SH-SY5Y (cell line): ENCODE results near the gene LARP6.

ENCODE experiments used
- GATA2 ChIP-seq: IDR thresholded peaks from 2 replicates; pipeline ENCODE4 v1.6.1; 2011; ENCODE audit warnings: mild to moderate bottlenecking, low read depth, low read length
- GATA3 ChIP-seq: IDR thresholded peaks from 2 replicates; pipeline ENCODE4 v1.6.1; 2011; ENCODE audit warnings: low read depth, mild to moderate bottlenecking, low read length, moderate library complexity

LARP6 gene

DNA sequence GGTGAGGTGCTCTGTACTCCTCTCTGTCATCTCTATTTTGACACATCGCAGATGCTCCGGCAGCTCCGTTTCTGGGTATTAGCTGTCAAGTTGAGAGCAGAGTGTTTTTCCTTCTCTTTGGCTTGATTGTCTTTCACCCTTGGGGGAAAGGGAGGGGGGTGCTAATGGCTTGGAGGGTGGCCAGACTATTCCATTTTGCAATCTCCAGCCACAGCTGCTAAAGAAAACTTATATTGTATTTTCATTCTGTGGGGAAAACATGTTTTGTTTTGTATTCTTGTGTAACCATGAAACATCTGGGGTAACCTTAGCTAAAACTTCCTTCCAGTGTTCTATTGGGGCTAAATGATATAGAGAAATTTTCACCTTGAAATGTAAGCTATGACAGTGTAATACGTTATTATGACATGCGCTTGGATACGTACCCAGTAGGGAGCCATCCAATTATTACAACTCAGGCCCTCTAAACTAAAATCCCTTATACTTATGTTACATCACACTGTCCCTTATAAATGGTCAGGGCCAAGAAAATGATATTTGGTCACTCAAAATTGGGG lies 14.0 kb upstream of the LARP6 start:
- no peak for TF ChIP-seq GATA2
- TF ChIP-seq GATA3: no peak

GRCh38 chr15:70866982-70867641 lies 13.2 kb upstream of the LARP6 start:
- TF ChIP-seq GATA3: no peak
- TF ChIP-seq GATA2: no peak

DNA sequence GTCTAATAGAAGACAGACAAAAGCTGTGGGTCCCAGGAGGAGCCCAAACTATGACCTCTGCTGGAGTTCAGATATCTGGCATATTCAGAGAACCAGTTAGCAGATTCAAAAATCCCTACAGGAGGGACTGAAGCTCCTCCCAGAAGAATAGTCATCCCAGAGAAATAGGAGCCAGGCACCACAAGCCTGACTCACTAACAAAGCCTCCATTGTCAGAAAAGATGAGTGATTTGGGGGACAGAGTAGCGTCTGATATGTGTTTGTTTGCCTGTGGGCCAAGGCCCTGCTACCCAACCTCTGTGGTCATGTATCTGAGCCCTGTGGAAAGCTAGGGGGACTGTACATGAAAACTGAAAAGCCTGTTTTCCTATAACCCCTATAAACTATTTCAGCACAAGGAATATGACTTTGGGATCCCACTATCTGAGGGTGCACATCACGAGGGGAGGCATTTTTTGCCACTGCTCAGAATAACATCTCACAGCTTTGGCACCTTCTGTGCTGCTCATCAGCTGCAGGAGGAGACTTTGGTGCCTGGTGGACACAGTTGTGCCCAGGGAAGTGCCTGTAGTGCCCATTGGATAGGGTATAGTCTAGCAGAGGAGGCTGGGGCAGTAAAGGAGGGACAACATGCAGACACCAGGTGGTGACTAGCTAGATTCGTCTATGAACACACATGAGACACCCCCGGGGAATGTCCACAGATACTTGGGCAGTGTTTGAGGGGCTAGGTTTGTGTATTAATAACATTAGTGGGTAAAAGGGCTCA lies 9.7 kb upstream of the LARP6 start:
- no peak for TF ChIP-seq GATA3
- TF ChIP-seq GATA2: no peak

DNA sequence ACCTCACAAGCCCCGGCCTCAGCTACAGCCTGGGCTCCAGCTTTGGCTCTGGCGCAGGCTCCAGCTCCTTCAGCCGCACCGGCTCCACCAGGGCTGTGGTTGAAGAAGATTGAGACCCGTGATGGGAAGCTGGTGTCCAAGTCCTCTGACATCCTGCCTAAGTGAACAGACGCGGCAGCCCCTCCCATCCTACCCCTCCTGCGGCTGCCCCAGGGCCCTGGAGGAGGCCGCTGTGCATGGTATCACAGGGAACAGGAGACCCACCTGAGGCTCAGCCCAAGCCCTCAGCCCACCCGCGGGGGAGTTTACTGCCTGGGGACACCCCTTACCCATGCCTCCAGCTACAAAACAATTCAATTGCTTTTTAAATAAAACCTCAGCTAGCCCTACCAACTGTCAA lies 6.0 kb upstream of the LARP6 start:
- TF ChIP-seq GATA2 (no peak), GATA3 (no peak)

- TF ChIP-seq GATA2 (no peak), GATA3 (no peak)
Measured at GRCh38 chr15:70859322-70859908, 5.5 kb upstream of the LARP6 start.

- TF ChIP-seq GATA3 (no peak), GATA2 (no peak)
Measured at GRCh38 chr15:70857562-70858285, 3.8 kb upstream of the LARP6 start.

DNA sequence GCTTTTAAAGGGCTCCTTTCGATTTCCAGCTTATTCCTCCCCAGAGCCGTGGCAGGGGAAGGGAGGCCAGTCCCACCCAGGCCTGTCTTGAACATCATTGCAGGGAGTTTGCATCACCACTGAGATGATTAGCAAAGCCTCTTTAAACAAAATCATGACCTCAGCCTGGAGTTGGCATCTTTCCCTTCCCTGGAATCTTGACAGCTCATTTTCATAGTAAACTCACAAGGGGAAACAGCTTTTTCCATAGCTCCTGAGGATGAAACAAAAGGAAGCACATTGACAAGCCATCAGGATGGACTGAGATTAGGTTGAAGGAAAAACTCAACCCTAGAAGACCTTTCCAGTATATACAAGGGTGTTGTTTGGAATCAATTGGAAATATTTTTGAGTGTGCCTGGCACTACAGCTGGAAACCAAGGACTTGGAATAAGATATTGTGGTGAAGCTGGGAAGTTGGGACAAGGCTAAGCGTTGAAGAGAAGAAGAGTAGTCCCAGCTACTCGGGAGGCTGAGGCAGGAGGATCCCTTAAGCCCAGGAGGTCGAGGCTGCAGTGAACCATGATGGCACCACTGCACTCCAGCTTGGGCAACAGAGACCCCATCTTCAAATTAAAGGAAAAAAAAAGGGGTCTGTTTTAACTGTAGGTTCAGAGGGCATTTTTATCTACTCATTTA lies 3.1 kb upstream of the LARP6 start:
- TF ChIP-seq GATA3 (no peak), GATA2 (no peak)

GRCh38 chr15:70856177-70856883 lies 2.4 kb upstream of the LARP6 start:
- TF ChIP-seq GATA3 (no peak), GATA2 (no peak)

GRCh38 chr15:70855764-70856163 lies 1.8 kb upstream of the LARP6 start:
- TF ChIP-seq GATA2 (no peak), GATA3 (no peak)

- TF ChIP-seq GATA3 (no peak), GATA2 (no peak)
Measured at GRCh38 chr15:70854666-70854976, 664 bp upstream of the LARP6 start.

DNA sequence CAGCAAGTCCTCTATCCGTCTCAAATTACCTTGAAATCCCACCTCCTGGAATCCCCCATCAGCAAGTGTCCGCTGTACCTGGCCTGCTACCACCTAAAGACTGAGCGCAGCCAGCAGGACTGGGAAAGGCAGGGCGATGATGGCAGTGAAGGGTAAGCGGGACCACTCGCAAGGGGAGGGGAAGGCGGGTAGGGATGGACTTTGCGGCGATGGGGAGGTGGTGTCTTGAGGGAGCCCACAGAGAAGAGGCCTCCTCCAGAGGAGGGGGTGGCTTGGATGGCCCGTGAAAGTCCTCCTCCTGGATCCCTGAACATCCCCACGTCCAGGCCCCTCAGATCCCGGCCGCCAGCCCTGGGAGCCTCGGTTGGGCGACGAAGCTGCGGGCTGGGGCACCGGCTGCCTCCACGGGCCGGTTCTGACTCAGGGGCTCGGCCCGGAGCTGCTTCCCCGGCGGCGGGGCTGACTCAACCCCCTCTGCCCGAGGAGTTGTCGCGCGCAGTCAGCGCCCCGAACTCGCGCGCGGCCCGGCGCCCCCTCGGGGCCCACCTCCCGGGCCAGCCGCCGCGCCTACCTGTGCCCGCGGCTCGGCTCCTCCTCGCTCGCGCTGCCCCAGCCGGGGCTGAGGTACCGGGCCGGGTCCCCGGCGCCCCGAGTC lies 512 bp downstream of the LARP6 start:
- TF ChIP-seq GATA2: no peak

- TF ChIP-seq GATA2 (no peak), GATA3 (no peak)
Measured at GRCh38 chr15:70852501-70853317, 1.2 kb downstream of the LARP6 start.

DNA sequence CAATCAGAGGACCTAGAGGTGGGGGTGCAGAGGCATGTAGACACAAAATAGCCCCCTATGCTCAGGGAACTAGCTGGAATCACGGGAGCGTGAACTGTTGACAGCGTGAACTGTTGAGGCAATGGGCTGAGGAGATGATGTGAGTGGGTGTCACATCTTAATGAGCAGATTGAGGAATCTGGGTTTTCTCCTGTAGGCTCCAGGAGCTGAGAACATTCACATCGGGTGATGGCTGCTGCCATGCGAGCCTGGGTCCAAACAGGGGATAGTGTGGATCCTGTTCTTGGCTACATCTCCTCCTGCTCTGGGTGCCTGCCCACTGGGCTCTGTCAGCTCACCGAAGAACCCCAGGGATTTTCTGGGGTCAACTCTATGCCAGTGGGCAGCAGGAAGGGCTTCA lies 2.1 kb downstream of the LARP6 start:
- no peak for TF ChIP-seq GATA2
- TF ChIP-seq GATA3: no peak
